Fibroblast of peridontal ligament (primary cell): ENCODE results near the gene TTC38.

Source experiments
- DNase-seq: peaks from one replicate; pipeline ENCODE4 v3.0.0-alpha.2; 2010; ENCODE audit errors: extremely low read depth

The TTC38 gene

DNA sequence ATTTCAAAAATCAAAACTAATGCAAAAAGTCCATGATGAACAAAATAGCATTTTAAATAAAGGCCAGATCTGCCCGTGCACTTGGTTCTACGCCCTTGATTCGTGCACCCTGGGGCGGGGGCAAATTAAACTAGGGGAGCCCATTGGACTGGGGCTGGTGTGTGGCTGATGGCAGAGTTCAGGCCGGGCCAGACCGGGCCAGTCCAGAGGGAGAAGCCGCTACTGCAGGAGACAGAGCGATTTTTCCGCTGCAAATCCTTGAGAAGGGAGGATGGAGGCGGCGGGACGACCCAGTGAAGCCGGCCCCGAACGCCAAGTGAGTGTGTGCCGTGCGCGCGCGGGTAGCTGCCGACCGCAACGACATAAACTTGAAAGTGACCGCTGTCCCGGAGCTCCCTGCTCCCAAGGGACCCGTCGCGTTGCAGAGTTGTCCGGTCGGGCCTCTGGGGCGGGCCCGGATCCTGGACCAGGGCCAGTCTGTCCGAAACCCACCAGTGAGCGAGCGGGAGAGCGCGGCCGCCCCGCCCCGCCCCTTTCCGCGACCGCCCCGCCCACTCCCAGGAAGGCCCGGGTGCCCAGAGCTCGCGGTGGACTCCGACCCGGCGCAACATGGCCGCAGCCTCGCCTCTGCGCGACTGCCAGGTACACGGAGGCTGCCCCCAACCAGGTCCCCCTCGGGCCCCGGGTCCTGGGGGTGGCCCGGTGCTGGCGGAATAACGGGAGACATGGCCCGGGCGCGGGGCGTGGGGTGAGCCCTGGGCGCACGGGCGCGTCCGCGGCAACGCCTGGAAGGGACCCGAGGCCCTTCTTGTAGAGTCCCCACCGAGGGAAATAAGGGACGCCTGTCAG lies at the start of gene TTC38:
Gene TTC38 (plus strand): TSS at position 578 of the 849 bp plus-strand sequence. CDS start 32 bp downstream, at position 610.
- peak; percentile 67 for DNase-seq

DNA sequence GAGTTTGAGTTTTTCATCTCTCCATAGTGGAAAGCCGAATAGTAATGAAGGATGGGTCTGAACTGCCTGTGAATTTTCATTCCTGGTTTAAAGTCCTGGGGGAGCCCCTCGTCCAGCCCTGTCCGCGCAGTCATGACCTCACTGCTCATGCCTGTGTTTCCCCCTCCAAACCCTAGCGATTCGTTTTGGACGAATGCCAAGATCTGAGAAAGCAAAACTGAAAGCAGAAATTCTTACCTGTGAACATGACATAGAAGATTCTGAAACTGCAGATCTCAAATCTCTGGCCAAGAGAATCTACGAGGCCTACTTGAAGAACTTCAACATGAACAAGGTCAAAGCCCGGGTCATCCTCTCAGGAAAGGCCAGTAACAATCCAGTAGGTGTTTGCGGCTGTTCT lies 48.2 kb upstream of the TTC38 start:
- no peak for DNase-seq

DNA sequence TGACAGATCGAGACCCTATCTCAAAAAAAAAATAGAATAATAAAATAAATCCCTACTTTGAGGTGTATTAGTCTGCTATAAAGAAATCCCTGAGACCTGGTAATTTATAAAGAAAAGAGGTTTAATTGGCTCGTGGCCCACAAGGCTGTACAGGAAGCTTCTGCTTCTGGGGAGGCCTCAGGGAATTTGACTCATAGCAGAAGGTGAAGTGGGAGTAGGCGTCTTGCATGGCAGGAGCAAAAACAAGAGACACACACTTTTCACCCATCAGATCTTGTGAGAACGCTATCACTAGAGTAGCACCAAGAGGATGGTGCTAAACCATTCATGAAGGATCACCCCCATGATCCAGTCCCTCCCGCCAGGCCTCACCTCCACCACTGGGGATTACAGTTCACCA lies 46.9 kb upstream of the TTC38 start:
- DNase-seq, result no peak

DNA sequence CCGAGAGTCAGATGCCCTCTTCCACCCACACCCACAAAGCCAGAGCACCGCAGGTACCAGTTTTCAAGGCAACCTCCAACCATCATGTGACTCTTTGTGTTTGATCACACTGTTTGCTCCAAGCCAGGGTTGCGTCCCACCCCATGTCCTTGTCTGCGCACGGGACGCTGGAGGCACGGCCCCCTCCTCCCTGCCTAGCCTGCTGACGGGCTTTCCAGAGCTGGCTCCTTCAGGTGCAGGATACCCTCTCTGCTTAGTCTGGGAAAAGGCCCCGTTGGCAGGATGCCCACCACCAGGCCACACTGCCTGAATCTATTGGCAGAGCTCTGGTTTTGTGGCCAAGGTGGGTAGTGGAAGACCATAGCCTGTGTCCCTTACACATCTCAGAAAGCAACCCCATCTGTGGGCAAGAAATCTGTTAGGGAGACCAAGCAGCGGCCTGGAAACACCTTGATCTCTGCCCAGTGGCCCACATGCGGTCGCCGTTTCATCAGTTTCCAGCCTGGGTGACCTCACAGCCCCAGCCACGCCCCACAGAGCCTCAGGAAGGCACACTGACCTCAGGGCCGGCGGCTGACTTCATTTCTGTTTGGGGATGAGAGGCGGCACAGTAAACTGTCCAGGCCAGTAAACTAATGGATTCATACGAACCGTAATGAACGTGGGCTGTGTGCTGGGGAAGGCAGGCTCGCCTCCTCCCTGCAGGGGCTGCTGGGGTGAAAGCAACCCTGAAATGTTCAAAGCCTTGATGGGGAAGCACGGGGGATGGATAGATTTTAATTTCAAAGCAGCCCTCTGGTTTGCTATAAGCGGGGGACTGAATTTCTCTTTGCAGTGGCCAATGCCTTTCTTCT lies 43.5 kb upstream of the TTC38 start:
- DNase-seq, result no peak

DNA sequence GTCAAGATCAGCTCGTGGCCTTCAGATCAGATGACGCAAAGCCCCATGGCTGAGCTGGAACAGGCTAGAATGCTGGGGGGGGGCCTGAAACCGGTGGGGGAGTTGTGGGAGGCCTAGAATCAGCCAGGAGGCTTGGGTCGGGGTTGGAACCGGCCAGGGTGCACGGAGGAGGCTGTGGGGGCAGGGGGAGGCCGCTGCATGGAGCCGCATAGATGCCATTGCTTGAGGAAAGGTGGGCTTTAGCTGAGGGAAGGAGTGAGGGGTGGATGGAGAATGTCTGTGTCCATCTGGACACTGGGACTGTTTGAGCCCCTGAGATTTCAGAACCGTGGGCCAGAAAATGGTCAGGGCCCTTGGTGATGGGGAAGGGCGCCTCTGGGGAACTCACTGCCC lies 42.9 kb upstream of the TTC38 start:
- DNase-seq, result no peak

DNA sequence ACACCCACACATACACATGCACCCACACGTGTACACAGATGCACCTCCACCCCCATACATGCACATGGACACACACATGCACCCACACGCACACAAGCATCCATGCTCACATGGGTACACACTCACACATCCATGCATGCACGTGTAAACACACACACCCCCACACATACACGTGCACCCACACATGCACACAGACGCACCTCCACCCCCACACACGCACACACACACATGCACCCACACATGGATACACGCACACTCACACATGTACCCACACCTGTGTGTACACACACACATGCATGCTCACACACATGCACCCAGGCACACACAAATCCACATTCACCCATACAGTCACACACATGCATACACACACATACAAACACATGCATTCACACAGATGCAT lies 42.2 kb upstream of the TTC38 start:
- no peak for DNase-seq

DNA sequence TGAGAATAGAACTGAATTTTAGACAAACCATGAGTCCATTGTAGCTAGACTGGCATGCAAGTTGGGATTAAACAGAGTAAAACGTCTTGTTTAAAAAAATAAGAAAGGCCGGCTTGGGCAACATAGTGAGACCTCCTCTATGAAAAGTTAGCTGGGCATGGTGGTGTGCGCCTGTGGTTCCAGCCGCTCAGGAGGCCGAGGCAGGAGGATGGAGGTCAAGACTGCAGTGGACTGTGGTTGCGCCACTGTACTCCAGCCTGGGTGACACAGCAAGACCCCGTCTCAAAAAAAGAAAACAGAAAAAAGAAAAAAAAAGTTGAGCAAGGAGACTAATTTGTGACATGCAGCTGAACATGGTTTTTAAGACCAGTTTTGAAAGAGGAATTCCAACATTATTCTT lies 41.2 kb upstream of the TTC38 start:
- no peak for DNase-seq

DNA sequence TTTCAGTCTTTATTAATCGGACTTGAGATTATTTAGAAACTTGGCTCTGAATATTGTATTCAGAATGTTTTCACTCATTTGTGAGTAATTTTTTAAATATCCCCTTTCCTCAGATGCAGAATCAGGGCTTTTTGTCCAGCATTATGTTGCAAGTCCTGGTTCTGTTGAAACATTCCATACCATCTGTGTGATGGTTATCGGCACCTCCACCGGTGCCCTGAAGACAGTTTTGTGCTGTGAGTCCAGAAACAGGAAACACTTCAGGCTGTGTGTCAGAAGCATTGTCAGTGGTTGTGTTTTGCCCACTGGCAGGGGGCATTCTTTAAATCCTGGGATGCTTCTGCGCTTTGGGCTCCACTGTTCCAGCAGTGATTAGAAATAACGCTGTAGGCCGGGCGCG lies 38.1 kb upstream of the TTC38 start:
- DNase-seq, result peak; percentile 43

DNA sequence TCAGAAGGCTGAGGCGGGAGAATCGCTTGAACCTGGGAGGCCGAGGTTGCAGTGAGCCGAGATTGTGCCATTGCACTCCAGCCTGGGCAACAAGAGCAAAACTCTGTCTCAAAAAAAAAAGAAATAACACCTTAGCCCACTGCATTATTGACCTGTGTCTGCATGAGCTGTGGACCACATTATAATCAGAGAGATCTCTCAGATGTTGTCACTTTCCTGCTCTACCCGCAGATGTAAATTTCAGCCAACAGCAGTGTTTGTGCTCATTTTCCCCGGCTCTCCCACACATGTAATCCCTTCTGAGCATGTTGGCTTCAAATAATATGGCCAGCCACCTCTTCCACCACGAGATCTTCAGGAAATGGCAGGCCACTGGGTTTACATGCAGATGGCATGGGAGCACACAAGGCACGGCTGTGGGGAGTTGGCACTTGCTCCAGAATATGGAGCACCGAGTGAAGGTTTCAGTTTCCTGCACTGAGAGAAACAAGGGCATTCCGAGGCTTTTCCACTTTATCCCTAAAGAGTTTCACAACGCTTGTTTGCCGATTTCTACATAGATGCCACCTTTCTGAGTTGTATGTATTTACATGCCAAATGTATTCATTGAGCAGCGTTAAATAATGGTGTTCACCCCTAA lies 37.4 kb upstream of the TTC38 start:
- DNase-seq, result no peak

DNA sequence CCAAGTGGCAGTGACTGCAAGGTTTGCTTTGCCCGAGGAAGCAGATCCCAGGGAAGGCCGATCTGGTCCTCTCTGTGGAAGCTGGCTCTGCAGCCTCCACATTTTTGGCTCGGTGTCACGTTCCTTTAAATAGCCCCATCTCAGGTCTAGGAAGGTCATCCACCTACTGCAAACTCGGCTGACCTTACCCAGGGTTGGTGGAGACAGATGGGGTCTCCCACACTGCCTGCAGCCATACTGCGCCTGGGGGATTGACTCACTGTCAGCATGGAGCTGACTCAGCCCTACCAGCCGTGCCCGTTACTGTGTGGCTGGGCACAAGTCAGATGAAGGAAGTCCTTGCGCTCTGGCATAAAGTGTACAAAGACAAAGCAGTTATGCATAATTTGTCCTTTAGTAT lies 34.6 kb upstream of the TTC38 start:
- DNase-seq, result peak; percentile 59

DNA sequence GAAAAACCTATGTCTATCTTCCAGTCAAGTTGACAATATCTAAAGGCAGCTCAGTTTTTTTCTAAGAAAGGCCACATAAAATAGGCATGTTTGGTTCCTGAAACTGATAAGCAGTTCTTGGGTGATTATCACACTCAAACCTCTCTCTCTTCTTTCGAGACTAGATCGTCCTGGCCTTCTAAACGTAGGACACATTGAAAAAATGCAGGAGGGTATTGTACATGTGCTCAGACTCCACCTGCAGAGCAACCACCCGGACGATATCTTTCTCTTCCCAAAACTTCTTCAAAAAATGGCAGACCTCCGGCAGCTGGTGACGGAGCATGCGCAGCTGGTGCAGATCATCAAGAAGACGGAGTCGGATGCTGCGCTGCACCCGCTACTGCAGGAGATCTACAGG lies 32.8 kb upstream of the TTC38 start:
- no peak for DNase-seq

DNA sequence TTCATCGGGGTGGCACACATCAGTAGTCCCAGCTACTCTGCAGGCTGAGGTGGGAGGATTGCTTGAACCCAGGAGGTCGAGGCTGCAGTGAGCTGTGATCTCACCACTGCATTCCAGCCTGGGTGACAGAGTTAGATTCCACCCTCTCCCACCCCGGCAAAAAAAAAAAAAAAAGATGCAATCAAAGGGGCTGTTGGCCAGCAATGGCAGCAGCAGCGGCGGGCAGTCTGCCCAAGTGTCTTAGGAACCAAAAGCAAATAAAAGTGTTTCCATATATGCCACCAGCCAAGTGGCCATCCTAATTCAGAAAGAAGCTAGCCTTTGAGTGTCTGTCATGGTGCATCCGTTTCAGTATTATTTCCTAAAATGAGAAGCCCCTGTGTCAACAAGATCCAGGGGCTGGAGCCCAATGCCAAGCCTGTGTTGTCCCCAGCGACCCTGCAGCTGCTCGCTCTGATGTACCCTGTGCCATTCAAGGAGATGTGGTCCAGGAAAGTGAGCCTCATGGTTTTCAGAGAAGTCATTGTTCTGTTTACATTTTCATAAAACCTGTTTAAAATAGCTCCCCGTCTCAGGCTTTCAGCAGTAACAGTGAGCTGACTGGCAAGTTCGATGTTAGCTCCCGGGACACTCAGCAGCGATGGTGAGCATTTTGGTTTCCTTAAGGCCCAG lies 30.2 kb upstream of the TTC38 start:
- no peak for DNase-seq

DNA sequence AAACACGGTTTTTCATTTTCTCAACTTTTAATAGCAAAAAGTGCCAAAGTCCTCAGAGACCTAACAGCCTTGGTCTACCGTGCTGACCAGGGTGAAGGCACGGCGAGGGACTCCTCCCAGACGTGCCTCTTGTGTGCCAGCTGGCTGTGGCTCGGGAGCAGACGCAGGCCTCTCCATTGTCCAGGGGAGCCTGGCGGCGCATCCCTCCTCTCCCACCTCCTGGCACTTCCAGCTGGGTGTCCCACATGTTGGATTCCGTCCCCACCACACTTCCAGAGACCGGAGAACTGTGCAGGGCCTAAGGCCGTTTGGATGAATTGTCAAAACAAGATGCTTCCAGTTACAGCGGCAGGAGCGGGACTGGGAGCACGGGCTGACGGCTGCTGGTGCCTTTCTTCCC lies 29.3 kb upstream of the TTC38 start:
- no peak for DNase-seq

DNA sequence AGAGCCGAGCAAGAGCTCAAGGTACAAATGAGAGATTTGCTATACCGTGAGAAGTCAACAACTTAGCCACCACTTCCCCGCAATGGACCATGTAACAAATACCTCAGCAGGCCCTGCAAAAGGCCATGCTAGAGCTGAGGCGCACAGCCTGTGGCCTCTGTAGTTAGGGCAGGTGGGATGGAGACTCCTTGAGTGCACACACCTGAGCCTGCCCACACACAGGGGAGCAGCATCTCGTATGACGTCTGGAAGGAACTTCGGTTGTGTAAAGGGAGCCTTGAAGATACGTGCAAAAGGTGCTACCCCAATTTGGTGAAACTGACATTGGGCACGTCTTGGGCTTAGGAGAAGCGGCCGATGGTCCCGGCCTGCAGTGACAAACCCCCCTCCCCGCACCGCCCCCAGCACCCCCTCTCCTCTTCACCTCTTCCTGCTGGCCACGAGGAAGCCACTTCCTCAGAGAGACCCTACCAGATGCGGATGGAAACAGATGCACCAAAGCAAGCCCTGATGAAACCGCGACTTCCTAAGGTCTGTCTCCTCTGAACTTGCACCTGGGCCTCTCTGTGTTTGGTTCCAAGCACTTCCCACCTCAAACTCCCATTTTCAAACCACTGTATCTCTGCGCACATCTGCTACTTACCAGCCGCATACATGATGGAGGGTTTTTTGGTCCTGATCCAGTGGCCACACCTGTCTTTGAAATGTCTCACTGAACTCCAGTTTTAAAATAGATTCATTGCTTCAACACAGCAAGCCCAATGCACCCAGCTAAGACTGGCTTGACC lies 28.4 kb upstream of the TTC38 start:
- DNase-seq, result no peak

DNA sequence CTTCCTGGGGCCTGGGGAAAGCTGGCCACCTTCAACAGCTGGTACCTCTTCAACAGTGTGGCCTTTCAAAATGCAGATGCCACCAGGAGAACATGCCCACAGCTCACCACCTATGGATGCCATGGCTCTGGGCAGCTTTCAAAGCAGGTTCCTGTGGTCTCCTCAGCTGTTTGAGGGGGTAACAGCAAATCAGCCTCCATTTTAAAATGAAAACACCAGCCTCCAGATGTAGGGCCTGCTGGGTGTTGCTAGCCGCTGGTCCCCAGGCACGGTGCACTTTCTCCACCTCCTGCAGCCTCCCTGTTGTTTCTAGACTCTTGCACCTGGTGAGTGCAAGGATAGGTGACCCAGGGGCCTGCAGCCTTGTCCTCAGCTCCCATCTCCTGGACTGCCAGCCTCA lies 27.7 kb upstream of the TTC38 start:
- DNase-seq, result no peak

DNA sequence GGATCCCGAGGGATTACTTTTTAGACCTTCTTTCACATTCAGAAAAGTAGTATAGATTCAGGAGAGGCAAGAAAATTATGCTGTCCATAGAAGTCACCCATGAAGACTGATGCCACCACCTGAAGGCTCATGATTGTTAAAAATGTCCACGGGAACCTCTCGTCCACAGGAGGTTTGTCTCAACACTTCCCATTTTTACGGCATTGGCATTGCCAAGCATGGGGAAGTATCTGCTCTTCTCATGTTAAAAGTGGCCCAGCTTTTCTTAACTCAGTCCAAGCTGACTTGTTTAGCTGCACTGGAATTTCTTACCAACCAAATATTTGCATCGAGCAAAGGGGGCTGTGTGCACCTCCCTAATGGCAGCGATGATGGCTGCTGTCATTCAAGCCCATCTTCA lies 27.3 kb upstream of the TTC38 start:
- no peak for DNase-seq

DNA sequence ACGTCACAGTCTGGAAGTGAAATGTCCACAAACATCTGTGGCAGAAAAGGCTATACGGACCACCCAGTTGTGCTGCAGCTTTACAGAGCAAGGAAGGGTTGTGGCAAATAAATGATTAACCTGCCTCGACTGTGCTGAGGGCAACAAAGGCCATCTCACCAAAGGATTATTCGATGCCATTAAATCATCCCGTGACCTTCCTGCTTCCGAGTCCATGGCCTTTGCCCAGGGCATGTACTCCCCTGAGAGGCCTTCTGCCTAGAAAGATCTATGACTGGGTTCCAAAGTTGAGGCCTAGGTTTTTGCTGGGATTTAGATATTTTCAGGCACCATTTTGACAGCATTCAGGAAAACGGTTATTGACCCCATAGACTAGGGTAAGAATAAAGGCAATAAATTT lies 26.9 kb upstream of the TTC38 start:
- no peak for DNase-seq

DNA sequence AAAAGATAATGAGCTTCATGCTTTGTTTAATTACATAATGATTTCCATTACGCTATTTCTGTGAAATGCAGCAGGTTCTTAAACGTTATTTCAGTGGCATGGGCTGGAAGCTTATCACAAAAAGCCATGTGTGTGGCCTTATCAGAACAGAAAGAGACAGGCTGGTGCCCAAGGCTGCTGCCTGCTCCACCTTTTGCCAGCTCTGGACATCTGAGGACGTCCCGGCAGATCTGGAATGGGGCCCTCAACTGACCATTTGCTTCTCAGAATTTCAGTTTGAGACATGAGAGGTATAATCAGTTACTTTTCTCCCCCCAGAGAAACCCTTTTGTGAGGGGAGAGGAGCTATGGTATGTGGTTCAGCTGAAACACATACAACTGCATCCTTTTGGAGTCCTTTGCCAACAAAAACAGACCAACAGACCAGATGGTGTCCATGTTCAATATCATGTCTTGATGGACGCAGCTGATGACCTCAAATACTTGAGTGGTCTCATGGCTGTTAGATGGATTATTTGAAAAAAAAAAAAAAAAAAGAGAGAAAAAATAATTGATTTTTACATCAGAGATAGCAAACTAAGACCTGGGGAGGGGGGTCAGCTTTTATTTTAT lies 26.3 kb upstream of the TTC38 start:
- DNase-seq, result no peak

DNA sequence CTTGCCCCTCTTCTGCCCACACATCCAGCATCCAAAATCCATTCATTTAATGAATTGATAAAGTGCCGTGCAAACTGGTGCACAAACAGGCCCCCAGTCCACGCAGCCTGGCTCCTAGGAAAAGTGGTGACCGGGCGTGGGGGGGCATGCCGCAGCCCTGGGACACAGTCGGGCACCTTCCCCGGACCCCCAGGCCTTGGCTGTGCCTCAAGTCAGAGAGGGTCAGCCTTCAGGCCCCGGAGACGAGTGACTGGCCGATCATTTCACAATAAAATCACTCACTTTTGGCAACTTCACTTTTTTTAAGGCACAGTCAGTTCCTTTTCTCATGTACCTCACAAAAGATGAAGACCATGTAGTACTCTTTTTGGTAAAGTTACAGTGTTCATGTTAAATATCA lies 25.7 kb upstream of the TTC38 start:
- no peak for DNase-seq

DNA sequence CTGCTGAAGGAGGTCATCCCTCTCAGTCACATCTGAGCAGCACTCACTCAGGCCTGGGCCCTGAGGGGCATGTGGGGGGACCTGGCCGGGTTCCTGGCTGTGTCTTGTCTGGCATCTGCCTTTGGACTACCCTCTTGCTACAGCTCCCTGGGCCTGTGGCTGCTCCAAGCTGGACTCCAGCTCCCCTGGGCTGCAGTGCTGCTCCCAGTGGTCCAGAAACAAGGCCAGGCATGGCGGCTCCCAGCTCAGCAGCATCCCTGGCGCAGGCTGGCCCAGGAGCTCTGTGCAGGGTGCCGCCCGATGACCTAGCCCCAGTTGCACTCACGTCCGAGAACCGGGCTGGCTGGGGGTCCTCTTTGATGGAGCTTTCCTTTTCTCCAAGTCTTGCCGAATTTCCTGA lies 23.0 kb upstream of the TTC38 start:
- no peak for DNase-seq

DNA sequence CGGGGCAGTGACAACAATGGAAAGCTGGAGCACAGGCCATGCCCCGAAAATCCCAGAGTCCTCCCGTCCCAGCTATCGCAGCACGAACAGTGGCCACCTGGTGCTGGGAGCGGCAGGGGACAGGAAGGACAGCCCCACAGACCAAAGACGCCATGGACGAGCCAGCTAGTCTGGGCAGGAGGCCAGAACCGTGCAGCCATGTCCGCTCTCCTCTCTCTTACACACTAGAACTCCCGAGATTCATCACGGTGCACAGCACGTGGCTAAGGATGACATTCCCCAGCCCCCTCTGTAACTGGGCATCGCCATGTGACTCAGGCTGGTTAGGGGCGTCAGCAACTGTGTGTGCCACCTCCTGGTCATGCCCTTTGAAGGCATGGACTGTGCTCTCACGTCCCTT lies 22.3 kb upstream of the TTC38 start:
- DNase-seq, result no peak
